CD4-positive, alpha-beta memory T cell (primary cell): ENCODE results near the gene GUF1. TPM values are rescaled to one million over a fixed set of nuclear protein-coding genes. Genes with fewer than 3 reads are reported as not detected.
A peak's percentile ranks its signal among the peaks of the same experiment; 100 is the strongest.

Experiments used
- CTCF ChIA-PET: fragments of 350-600 bp; sonication (Branson Sonifier 250); formaldehyde crosslinking; loops from one replicate; lab custom pipeline; 2021; ENCODE audit warnings: inconsistent platforms; ENCODE audit not compliant: partially characterized antibody; lab: Charles Lee
- POLR2A ChIA-PET: fragments of 350-600 bp; sonication (Branson Sonifier 250); formaldehyde crosslinking; loops from one replicate; lab custom pipeline; 2021; ENCODE audit not compliant: partially characterized antibody; lab: Charles Lee
- DNase-seq, 5 donors: peaks; one replicate each; pipeline versions ENCODE4 v3.0.0 to v3.0.0-alpha.2; 2020 to 2022; ENCODE audit warnings: mixed read lengths in 1 of 5
- H3K27ac ChIP-seq: one replicate; pipeline ENCODE4 v1.7.0; 2013; ENCODE audit warnings: low read depth, low read length
- H3K27me3 ChIP-seq: 2 replicates; pipeline ENCODE4 v1.7.0; 2013; ENCODE audit warnings: mild to moderate bottlenecking, low read length, moderate library complexity; ENCODE audit not compliant: insufficient read depth
- H3K36me3 ChIP-seq: 2 replicates; pipeline ENCODE4 v1.7.0; 2013; ENCODE audit warnings: mild to moderate bottlenecking, low read length, moderate library complexity; ENCODE audit not compliant: insufficient read depth
- H3K4me1 ChIP-seq: 2 replicates; pipeline ENCODE4 v1.7.0; 2013; ENCODE audit warnings: mild to moderate bottlenecking, low read length, moderate library complexity; ENCODE audit not compliant: insufficient read depth
- H3K4me3 ChIP-seq, 2 donors: one replicate each; pipeline ENCODE4 v1.7.0; 2013; ENCODE audit warnings: low read length in 2 of 2, mild to moderate bottlenecking in 1 of 2
- H3K9me3 ChIP-seq, 2 donors: one replicate each; pipeline ENCODE4 v1.7.0; 2013; ENCODE audit warnings: low read length in 2 of 2, control low read depth in 1 of 2; ENCODE audit not compliant: control insufficient read depth in 1 of 2
- H3K27ac Mint-ChIP-seq, 7 donors: one replicate each; pipeline ENCODE4 v1.8.0; 2020 to 2021; ENCODE audit warnings: mixed read lengths in 7 of 7, mild to moderate bottlenecking in 6 of 7, inconsistent platforms in 3 of 7, moderate library complexity in 3 of 7
- H3K27me3 Mint-ChIP-seq, 2 donors: one replicate each; pipeline ENCODE4 v1.8.0; 2020 to 2021; ENCODE audit warnings: mixed read lengths in 2 of 2
- H3K36me3 Mint-ChIP-seq, 2 donors: one replicate each; pipeline ENCODE4 v1.8.0; 2020 to 2021; ENCODE audit warnings: mixed read lengths in 2 of 2, inconsistent platforms in 1 of 2, mild to moderate bottlenecking in 1 of 2
- H3K4me1 Mint-ChIP-seq, 4 donors: one replicate each; pipeline ENCODE4 v1.8.0; 2020 to 2021; ENCODE audit warnings: mixed read lengths in 4 of 4, mild to moderate bottlenecking in 1 of 4
- H3K4me3 Mint-ChIP-seq, 8 donors: one replicate each; pipeline ENCODE4 v1.8.0; 2020 to 2021; ENCODE audit warnings: mixed read lengths in 8 of 8, mild to moderate bottlenecking in 7 of 8, moderate library complexity in 6 of 8, inconsistent platforms in 3 of 8
- H3K9me3 Mint-ChIP-seq, 8 donors: one replicate each; pipeline ENCODE4 v1.8.0; 2020 to 2021; ENCODE audit warnings: mixed read lengths in 8 of 8, mild to moderate bottlenecking in 5 of 8, inconsistent platforms in 3 of 8, moderate library complexity in 1 of 8
- intact Hi-C: fragments of 100-400 bp; cut with micrococcal nuclease; formaldehyde crosslinking; loops from one replicate; pipeline ENCODE4 v1.15.1; 2023
- polyA plus RNA-seq, 2 donors: library from polyadenylated mRNA; unstranded; fragments of 300-500 nt; fragmentation: Illumina TruSeq; gene quantifications; one replicate each; pipeline ENCODE4 v1.2.3, GENCODE V29; 2021
- total RNA-seq, 2 experiments: library from RNA; stranded (reverse); gene quantifications; one replicate each; pipeline ENCODE4 v1.2.3, GENCODE V29; 2021

GUF1 gene
- total and polyA plus RNA-seq, 4 experiments from 2014 or later: 9.4 to 24.2 (median 17.6) TPM

- Mint-ChIP-seq H3K4me3 (no peak overlapping the region), H3K27me3 (peaks cover 3 to 4% of the 10 kb centered on the region in 2 donors), H3K36me3 (no peaks in the 10 kb centered on the region), H3K4me1 (no peaks in the 10 kb centered on the region), H3K9me3 (no peaks in the 10 kb centered on the region), H3K27ac (no peak overlapping the region)
- ChIA-PET POLR2A (no interaction called here), CTCF (no interaction called here)
- no peaks in the 10 kb centered on the region for H3K27me3 ChIP-seq
- no peaks in the 10 kb centered on the region for H3K4me1 ChIP-seq
- no peaks in the 10 kb centered on the region for H3K36me3 ChIP-seq
- H3K27ac ChIP-seq: no peak overlapping the region
- H3K9me3 ChIP-seq: no peaks in the 10 kb centered on the region
- DNase-seq: no peak
- no peak overlapping the region for H3K4me3 ChIP-seq
- intact Hi-C loops: no loop called here
Observed at GRCh38 chr4:44670506-44671199, 7.6 kb upstream of the GUF1 start.

- no peak overlapping the region for H3K27ac ChIP-seq
- Mint-ChIP-seq H3K4me3 (no peak overlapping the region), H3K4me1 (no peaks in the 10 kb centered on the region), H3K9me3 (no peaks in the 10 kb centered on the region), H3K27me3 (peaks cover 3 to 4% of the 10 kb centered on the region in 2 donors), H3K27ac (no peak overlapping the region), H3K36me3 (no peaks in the 10 kb centered on the region)
- H3K36me3 ChIP-seq: no peaks in the 10 kb centered on the region
- CTCF ChIA-PET: no interaction called here
- H3K27me3 ChIP-seq: no peaks in the 10 kb centered on the region
- no peak for DNase-seq
- POLR2A ChIA-PET: no interaction called here
- H3K9me3 ChIP-seq: no peaks in the 10 kb centered on the region
- H3K4me1 ChIP-seq: no peaks in the 10 kb centered on the region
- H3K4me3 ChIP-seq: no peak overlapping the region
- intact Hi-C loops: no loop called here
Observed at GRCh38 chr4:44671636-44672035, 6.6 kb upstream of the GUF1 start.

- Mint-ChIP-seq H3K36me3 (peaks cover 0 to 9% of the 10 kb centered on the region in 2 donors), H3K4me1 (peaks cover 8 to 19% (median 12%) of the 10 kb centered on the region in 4 donors), H3K4me3 (no peak overlapping the region), H3K9me3 (no peaks in the 10 kb centered on the region), H3K27me3 (peaks cover 0 to 2% of the 10 kb centered on the region in 2 donors), H3K27ac (no peak overlapping the region)
- POLR2A ChIA-PET: no interaction called here
- no peak overlapping the region for H3K4me3 ChIP-seq
- peaks cover 15% of the 10 kb centered on the region for H3K4me1 ChIP-seq
- H3K27ac ChIP-seq: no peak overlapping the region
- no peaks in the 10 kb centered on the region for H3K27me3 ChIP-seq
- CTCF ChIA-PET: no interaction called here
- intact Hi-C loops: no loop called here
- no peaks in the 10 kb centered on the region for H3K9me3 ChIP-seq
- H3K36me3 ChIP-seq: no peaks in the 10 kb centered on the region
- no peak for DNase-seq
Observed at GRCh38 chr4:44674471-44674870, 3.7 kb upstream of the GUF1 start.

- peaks cover 0 to 9% of the 10 kb centered on the region in 2 donors for H3K36me3 Mint-ChIP-seq
- H3K27ac ChIP-seq: no peak overlapping the region
- no peak overlapping the region for H3K4me3 ChIP-seq
- peaks cover 11 to 28% (median 17%) of the 10 kb centered on the region in 4 donors for H3K4me1 Mint-ChIP-seq
- peaks cover 0 to 2% of the 10 kb centered on the region in 2 donors for H3K27me3 Mint-ChIP-seq
- H3K9me3 ChIP-seq: no peaks in the 10 kb centered on the region
- H3K4me3 Mint-ChIP-seq: no peak overlapping the region
- CTCF ChIA-PET: no interaction called here
- no peak overlapping the region for H3K27ac Mint-ChIP-seq
- peaks cover 23% of the 10 kb centered on the region for H3K4me1 ChIP-seq
- intact Hi-C loops: no loop called here
- DNase-seq: no peak
- POLR2A ChIA-PET: no interaction called here
- no peaks in the 10 kb centered on the region for H3K9me3 Mint-ChIP-seq
- H3K27me3 ChIP-seq: no peaks in the 10 kb centered on the region
- no peaks in the 10 kb centered on the region for H3K36me3 ChIP-seq
Observed at GRCh38 chr4:44675366-44675765, 2.9 kb upstream of the GUF1 start.

GRCh38 chr4:44679060-44679459 is 840 bp downstream of the GUF1 start:
- CTCF ChIA-PET: interaction anchor here (1.2 to 1.3 kb wide), 2 partner anchors 8 to 46 kb away, joined by 3 to 4 read pairs; no protein-coding TSS in a partner anchor
- Histone ChIP-seq H3K36me3 (peaks cover 10% of the 10 kb centered on the region), H3K4me1 (peaks cover 29% of the 10 kb centered on the region), H3K9me3 (no peaks in the 10 kb centered on the region), H3K27me3 (no peaks in the 10 kb centered on the region), H3K4me3 (peak overlapping the region; percentile 80 to 87), H3K27ac (peak overlapping the region; percentile 91)
- peak in 2 of 5 donors; percentile 1 to 38 for DNase-seq
- POLR2A ChIA-PET: interaction anchor here (1.1 to 3.3 kb wide), 8 partner anchors 8 to 47 kb away, joined by 4 to 60 read pairs (median 7); partner anchors contain the start of gene GNPDA2
- Mint-ChIP-seq H3K36me3 (peaks cover 2 to 25% of the 10 kb centered on the region in 2 donors), H3K4me3 (peak overlapping the region; percentile 92 to 99 (median 97)), H3K4me1 (peaks cover 18 to 50% (median 27%) of the 10 kb centered on the region in 4 donors), H3K27ac (peak overlapping the region; percentile 96 to 99 (median 98)), H3K27me3 (no peaks in the 10 kb centered on the region), H3K9me3 (no peaks in the 10 kb centered on the region)
- intact Hi-C loops: no loop called here

- POLR2A ChIA-PET: no interaction called here
- peaks cover 43% of the 10 kb centered on the region for H3K36me3 ChIP-seq
- no peak overlapping the region for H3K4me3 Mint-ChIP-seq
- H3K4me1 Mint-ChIP-seq: peaks cover 11 to 35% (median 17%) of the 10 kb centered on the region in 4 donors
- no peak overlapping the region for H3K27ac ChIP-seq
- peaks cover 13% of the 10 kb centered on the region for H3K4me1 ChIP-seq
- H3K36me3 Mint-ChIP-seq: peaks cover 33 to 63% of the 10 kb centered on the region in 2 donors
- H3K27ac Mint-ChIP-seq: peak overlapping the region in 2 of 7 donors; percentile 44 to 73
- no peak for DNase-seq
- CTCF ChIA-PET: no interaction called here
- no peaks in the 10 kb centered on the region for H3K27me3 ChIP-seq
- H3K4me3 ChIP-seq: no peak overlapping the region
- no peaks in the 10 kb centered on the region for H3K27me3 Mint-ChIP-seq
- no peaks in the 10 kb centered on the region for H3K9me3 ChIP-seq
- H3K9me3 Mint-ChIP-seq: no peaks in the 10 kb centered on the region
- intact Hi-C loops: no loop called here
Observed at GRCh38 chr4:44684648-44685047, 6.4 kb downstream of the GUF1 start.

- peaks cover 7% of the 10 kb centered on the region for H3K36me3 ChIP-seq
- no peak overlapping the region for H3K4me3 ChIP-seq
- H3K9me3 ChIP-seq: no peaks in the 10 kb centered on the region
- H3K27ac ChIP-seq: no peak overlapping the region
- Mint-ChIP-seq H3K4me3 (no peak overlapping the region), H3K9me3 (no peaks in the 10 kb centered on the region), H3K4me1 (no peaks in the 10 kb centered on the region), H3K27me3 (no peaks in the 10 kb centered on the region), H3K36me3 (peaks cover 31 to 73% of the 10 kb centered on the region in 2 donors), H3K27ac (peak overlapping the region in 3 of 7 donors; percentile 31 to 64 (median 48))
- no peaks in the 10 kb centered on the region for H3K4me1 ChIP-seq
- no peaks in the 10 kb centered on the region for H3K27me3 ChIP-seq
- ChIA-PET CTCF (no interaction called here), POLR2A (interaction anchor here (2.5 kb wide), 1 partner anchor 22 kb away, joined by 12 read pairs; the partner anchor contains the start of gene GUF1)
- DNase-seq: no peak
- intact Hi-C loops: no loop called here
Observed at GRCh38 chr4:44700427-44700826, 22.2 kb downstream of the GUF1 start.
